Measurements from ENCODE around the gene PHOSPHO1. TPM values are rescaled to one million over a fixed set of nuclear protein-coding genes. Genes with fewer than 3 reads are reported as not detected.

PHOSPHO1 gene
- total RNA-seq, 2 experiments from 2014 or later = not detected

DNA sequence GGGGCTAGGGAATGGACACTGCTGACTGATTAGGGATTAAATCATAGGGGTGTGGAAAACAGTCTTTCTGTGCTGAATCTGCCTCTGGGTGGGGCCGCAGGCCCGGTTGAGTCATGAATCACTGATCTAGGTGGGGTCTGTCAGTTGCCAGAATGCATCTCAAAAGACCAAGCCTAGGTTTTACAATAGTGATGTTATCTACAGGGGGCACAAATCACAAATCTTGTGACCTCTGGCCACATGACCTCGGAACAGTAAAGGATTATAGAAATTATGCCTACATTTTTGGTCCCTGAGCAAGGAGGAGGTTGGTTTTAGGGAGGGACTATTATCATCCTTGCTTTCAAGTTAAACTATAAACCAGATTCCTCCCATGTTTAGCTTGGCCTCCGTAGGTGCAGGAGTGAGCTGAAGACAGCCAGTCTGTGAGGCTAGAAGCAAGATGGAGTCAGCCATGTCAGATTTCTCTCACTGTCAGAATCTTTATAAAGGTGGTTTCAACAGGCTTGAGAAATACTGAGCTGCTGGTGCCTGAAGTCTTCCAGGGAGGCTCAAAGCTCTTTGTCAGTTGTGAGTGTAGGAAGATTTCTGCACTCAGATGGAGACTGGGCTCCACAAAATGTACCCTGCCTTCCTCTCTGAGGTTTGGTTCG lies 33.1 kb downstream of the PHOSPHO1 start:
- H3K79me2 ChIP-seq (ENCODE audit: insufficient read depth, low read depth, low read length) = no peaks in the 10 kb centered on the region
- no TSS peak for BruUV-seq (replicated peaks)
- no peaks in the 10 kb centered on the region for H3K36me3 ChIP-seq (ENCODE audit: insufficient read depth, low read length)
- H3K9me2 ChIP-seq (ENCODE audit: insufficient read depth, low read length) = no peaks in the 10 kb centered on the region
- no peak overlapping the region for H2AFZ ChIP-seq (ENCODE audit: low read length)
- POLR2A ChIA-PET = interaction anchor here (0.8 to 3.4 kb wide), 3 partner anchors 12 to 200 kb away, joined by 3 to 14 read pairs (median 5); no protein-coding TSS in a partner anchor
- no peak for DNase-seq (ENCODE audit: low spot score)
- H3K9me3 ChIP-seq (ENCODE audit: low read length) = no peaks in the 10 kb centered on the region
- intact Hi-C loops (cut with micrococcal nuclease; ENCODE audit: unreplicated experiment) = no loop called here
- TF ChIP-seq, protein P1, sequence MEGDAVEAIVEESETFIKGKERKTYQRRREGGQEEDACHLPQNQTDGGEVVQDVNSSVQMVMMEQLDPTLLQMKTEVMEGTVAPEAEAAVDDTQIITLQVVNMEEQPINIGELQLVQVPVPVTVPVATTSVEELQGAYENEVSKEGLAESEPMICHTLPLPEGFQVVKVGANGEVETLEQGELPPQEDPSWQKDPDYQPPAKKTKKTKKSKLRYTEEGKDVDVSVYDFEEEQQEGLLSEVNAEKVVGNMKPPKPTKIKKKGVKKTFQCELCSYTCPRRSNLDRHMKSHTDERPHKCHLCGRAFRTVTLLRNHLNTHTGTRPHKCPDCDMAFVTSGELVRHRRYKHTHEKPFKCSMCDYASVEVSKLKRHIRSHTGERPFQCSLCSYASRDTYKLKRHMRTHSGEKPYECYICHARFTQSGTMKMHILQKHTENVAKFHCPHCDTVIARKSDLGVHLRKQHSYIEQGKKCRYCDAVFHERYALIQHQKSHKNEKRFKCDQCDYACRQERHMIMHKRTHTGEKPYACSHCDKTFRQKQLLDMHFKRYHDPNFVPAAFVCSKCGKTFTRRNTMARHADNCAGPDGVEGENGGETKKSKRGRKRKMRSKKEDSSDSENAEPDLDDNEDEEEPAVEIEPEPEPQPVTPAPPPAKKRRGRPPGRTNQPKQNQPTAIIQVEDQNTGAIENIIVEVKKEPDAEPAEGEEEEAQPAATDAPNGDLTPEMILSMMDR (conservative IDR thresholded peaks at IDR 0.05; ENCODE audit: low read length) = no peak
- TF ChIP-seq EZH2phosphoT487 (IDR thresholded peaks at IDR 0.05; ENCODE audit: borderline replicate concordance, low read depth, low read length) = no peak
- H3K4me3 ChIP-seq (ENCODE audit: low read depth, low read length, poor library complexity, severe bottlenecking) = no peak overlapping the region
- CTCF ChIA-PET (ENCODE audit: unreplicated experiment) = no interaction called here
- peaks cover 18% of the 10 kb centered on the region for H3K4me1 ChIP-seq (ENCODE audit: insufficient read depth, low read length, poor library complexity, severe bottlenecking)
- H3K4me2 ChIP-seq (ENCODE audit: low read length) = no peak overlapping the region
- H4K20me1 ChIP-seq (ENCODE audit: insufficient read depth, low read length) = no peaks in the 10 kb centered on the region
- H3K27ac ChIP-seq (ENCODE audit: low read depth, low read length, poor library complexity, severe bottlenecking) = no peak overlapping the region

DNA sequence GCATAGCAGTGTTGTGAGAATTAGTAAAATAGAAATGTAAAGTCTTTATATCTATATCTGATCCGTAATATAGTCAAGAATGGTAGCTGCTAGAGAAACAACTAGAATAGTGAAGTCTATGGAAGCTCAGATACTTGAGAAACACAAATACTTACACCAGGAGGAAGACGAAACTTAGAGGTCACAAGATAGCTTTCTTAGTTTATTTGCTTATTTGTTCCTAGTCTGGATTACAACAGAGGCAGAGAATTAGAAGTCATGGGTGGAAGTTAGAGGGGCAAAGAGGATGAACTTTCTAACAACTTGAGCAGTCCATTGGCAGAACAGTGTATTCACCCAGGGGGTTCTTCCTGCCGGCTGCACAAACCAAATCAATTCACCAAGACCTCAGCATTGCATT lies 34.1 kb downstream of the PHOSPHO1 start:
- POLR2A ChIA-PET = no interaction called here
- no peaks in the 10 kb centered on the region for H3K79me2 ChIP-seq (ENCODE audit: insufficient read depth, low read depth, low read length)
- DNase-seq (ENCODE audit: low spot score) = no peak
- no peak overlapping the region for H3K4me2 ChIP-seq (ENCODE audit: low read length)
- no TSS peak for BruUV-seq (replicated peaks)
- TF ChIP-seq EZH2phosphoT487 (IDR thresholded peaks at IDR 0.05; ENCODE audit: borderline replicate concordance, low read depth, low read length) = no peak
- TF ChIP-seq, protein P1 (conservative IDR thresholded peaks at IDR 0.05; ENCODE audit: low read length) = no peak
- H3K9me3 ChIP-seq (ENCODE audit: low read length) = no peaks in the 10 kb centered on the region
- intact Hi-C loops (cut with micrococcal nuclease; ENCODE audit: unreplicated experiment) = no loop called here
- H3K4me1 ChIP-seq (ENCODE audit: insufficient read depth, low read length, poor library complexity, severe bottlenecking) = peaks cover 20% of the 10 kb centered on the region
- no peaks in the 10 kb centered on the region for H4K20me1 ChIP-seq (ENCODE audit: insufficient read depth, low read length)
- no peak overlapping the region for H3K4me3 ChIP-seq (ENCODE audit: low read depth, low read length, poor library complexity, severe bottlenecking)
- no peak overlapping the region for H2AFZ ChIP-seq (ENCODE audit: low read length)
- H3K27ac ChIP-seq (ENCODE audit: low read depth, low read length, poor library complexity, severe bottlenecking) = no peak overlapping the region
- CTCF ChIA-PET (ENCODE audit: unreplicated experiment) = interaction anchor here (0.6 kb wide), 1 partner anchor 17 kb away, joined by 3 read pairs; no protein-coding TSS in a partner anchor
- no peaks in the 10 kb centered on the region for H3K9me2 ChIP-seq (ENCODE audit: insufficient read depth, low read length)
- no peaks in the 10 kb centered on the region for H3K36me3 ChIP-seq (ENCODE audit: insufficient read depth, low read length)

DNA sequence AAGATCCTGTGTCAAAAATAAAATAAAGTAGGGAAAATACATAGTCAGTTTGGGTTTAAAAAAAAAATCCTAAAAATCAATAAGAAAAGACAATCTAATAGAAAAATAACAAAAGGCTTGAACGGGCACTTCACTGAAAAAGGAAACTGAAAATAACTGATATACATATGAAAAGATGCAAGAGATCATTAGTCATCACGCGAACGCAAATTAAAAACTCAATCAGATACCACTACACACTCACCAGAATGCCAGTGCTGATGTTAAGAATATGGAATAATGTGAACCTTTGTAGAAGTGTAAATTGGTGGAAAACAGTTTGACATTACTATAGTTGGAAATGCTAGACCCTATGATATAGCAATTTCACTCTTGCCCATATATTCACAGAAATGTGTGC lies 34.8 kb downstream of the PHOSPHO1 start:
- no peaks in the 10 kb centered on the region for H4K20me1 ChIP-seq (ENCODE audit: insufficient read depth, low read length)
- CTCF ChIA-PET (ENCODE audit: unreplicated experiment) = no interaction called here
- BruUV-seq (replicated peaks) = no TSS peak
- H3K9me3 ChIP-seq (ENCODE audit: low read length) = no peaks in the 10 kb centered on the region
- no peak overlapping the region for H3K27ac ChIP-seq (ENCODE audit: low read depth, low read length, poor library complexity, severe bottlenecking)
- H2AFZ ChIP-seq (ENCODE audit: low read length) = no peak overlapping the region
- no peaks in the 10 kb centered on the region for H3K36me3 ChIP-seq (ENCODE audit: insufficient read depth, low read length)
- intact Hi-C loops (cut with micrococcal nuclease; ENCODE audit: unreplicated experiment) = no loop called here
- H3K4me2 ChIP-seq (ENCODE audit: low read length) = no peak overlapping the region
- H3K9me2 ChIP-seq (ENCODE audit: insufficient read depth, low read length) = no peaks in the 10 kb centered on the region
- DNase-seq (ENCODE audit: low spot score) = no peak
- TF ChIP-seq EZH2phosphoT487 (IDR thresholded peaks at IDR 0.05; ENCODE audit: borderline replicate concordance, low read depth, low read length) = no peak
- TF ChIP-seq, protein P1 (conservative IDR thresholded peaks at IDR 0.05; ENCODE audit: low read length) = no peak
- peaks cover 27% of the 10 kb centered on the region for H3K4me1 ChIP-seq (ENCODE audit: insufficient read depth, low read length, poor library complexity, severe bottlenecking)
- H3K4me3 ChIP-seq (ENCODE audit: low read depth, low read length, poor library complexity, severe bottlenecking) = no peak overlapping the region
- POLR2A ChIA-PET = interaction anchor here (4.7 kb wide), 1 partner anchor 18 kb away, joined by 45 read pairs; the partner anchor contains the start of genes ABI3 and GNGT2
- H3K79me2 ChIP-seq (ENCODE audit: insufficient read depth, low read depth, low read length) = no peaks in the 10 kb centered on the region
